ENCODE results near the gene KCTD16. TPM values are rescaled to one million over a fixed set of nuclear protein-coding genes. Genes with fewer than 3 reads are reported as not detected.

Gene KCTD16
- total and polyA plus RNA-seq, 2 donors = 0.02 to 0.09 TPM

- no peaks in the 10 kb centered on the region for H3K9me3 ChIP-seq (ENCODE audit: control insufficient read depth in 2 of 2, insufficient read depth in 1 of 2, low read length in 1 of 2)
- no peak overlapping the region for H3K27ac ChIP-seq (ENCODE audit: low read depth in 1 of 2, low read length in 1 of 2)
- no peak overlapping the region for H3K4me3 ChIP-seq (ENCODE audit: low read length in 2 of 2)
- DNase-seq (ENCODE audit: low read depth in 6 of 9, low spot score in 9 of 9) = no peak
- no peaks in the 10 kb centered on the region for H3K36me3 ChIP-seq (ENCODE audit: control insufficient read depth in 2 of 2, insufficient read depth in 2 of 2, low read length in 1 of 2)
- WGBS = 91% methylated on average over 1 of the region's 1 CpG
- no peaks in the 10 kb centered on the region for H3K4me1 ChIP-seq (ENCODE audit: control insufficient read depth in 2 of 2, insufficient read depth in 2 of 2, low read length in 2 of 2)
- no peaks in the 10 kb centered on the region for H3K27me3 ChIP-seq (ENCODE audit: control insufficient read depth in 2 of 2, insufficient read depth in 1 of 2, low read length in 1 of 2)
Observed at GRCh38 chr5:144374637-144375036, 204.0 kb downstream of the KCTD16 start.

- Histone ChIP-seq H3K4me1 (ENCODE audit: control insufficient read depth in 2 of 2, insufficient read depth in 2 of 2, low read length in 2 of 2) (no peaks in the 10 kb centered on the region), H3K36me3 (ENCODE audit: control insufficient read depth in 2 of 2, insufficient read depth in 2 of 2, low read length in 1 of 2) (no peaks in the 10 kb centered on the region), H3K27ac (ENCODE audit: low read depth in 1 of 2, low read length in 1 of 2) (no peak overlapping the region), H3K9me3 (ENCODE audit: control insufficient read depth in 2 of 2, insufficient read depth in 1 of 2, low read length in 1 of 2) (no peaks in the 10 kb centered on the region), H3K27me3 (ENCODE audit: control insufficient read depth in 2 of 2, insufficient read depth in 1 of 2, low read length in 1 of 2) (no peaks in the 10 kb centered on the region), H3K4me3 (ENCODE audit: low read length in 2 of 2) (no peak overlapping the region)
- no peak for DNase-seq (ENCODE audit: low read depth in 6 of 9, low spot score in 9 of 9)
Observed at GRCh38 chr5:144377207-144377606, 206.5 kb downstream of the KCTD16 start.

DNA sequence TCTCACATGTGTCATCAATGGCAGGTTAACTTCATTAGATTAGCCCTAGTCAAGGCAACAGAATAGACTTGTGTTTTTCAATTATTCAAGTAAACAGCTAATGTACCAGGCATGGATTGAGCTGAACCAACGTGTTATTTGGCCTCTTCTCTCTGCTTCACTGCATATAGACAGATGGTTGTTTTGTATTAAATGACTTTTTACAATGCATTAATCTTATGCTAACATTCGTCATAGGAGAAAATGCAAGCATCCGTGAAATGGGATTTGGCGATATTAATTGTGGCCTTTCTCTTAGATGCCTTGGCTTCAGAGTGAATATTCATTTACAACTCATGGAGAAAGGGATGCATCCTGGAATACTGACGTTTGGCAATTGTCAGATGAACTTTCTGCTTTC is 208.0 kb downstream of the KCTD16 start:
- Histone ChIP-seq H3K27me3 (ENCODE audit: control insufficient read depth in 2 of 2, insufficient read depth in 1 of 2, low read length in 1 of 2) (no peaks in the 10 kb centered on the region), H3K4me1 (ENCODE audit: control insufficient read depth in 2 of 2, insufficient read depth in 2 of 2, low read length in 2 of 2) (no peaks in the 10 kb centered on the region), H3K9me3 (ENCODE audit: control insufficient read depth in 2 of 2, insufficient read depth in 1 of 2, low read length in 1 of 2) (no peaks in the 10 kb centered on the region), H3K27ac (ENCODE audit: low read depth in 1 of 2, low read length in 1 of 2) (no peak overlapping the region), H3K36me3 (ENCODE audit: control insufficient read depth in 2 of 2, insufficient read depth in 2 of 2, low read length in 1 of 2) (no peaks in the 10 kb centered on the region), H3K4me3 (ENCODE audit: low read length in 2 of 2) (no peak overlapping the region)
- no peak for DNase-seq (ENCODE audit: low read depth in 6 of 9, low spot score in 9 of 9)
- 93% methylated on average over 5 of the region's 5 CpGs for WGBS

- Histone ChIP-seq H3K4me3 (ENCODE audit: low read length in 2 of 2) (no peak overlapping the region), H3K36me3 (ENCODE audit: control insufficient read depth in 2 of 2, insufficient read depth in 2 of 2, low read length in 1 of 2) (no peaks in the 10 kb centered on the region), H3K27me3 (ENCODE audit: control insufficient read depth in 2 of 2, insufficient read depth in 1 of 2, low read length in 1 of 2) (no peaks in the 10 kb centered on the region), H3K4me1 (ENCODE audit: control insufficient read depth in 2 of 2, insufficient read depth in 2 of 2, low read length in 2 of 2) (no peaks in the 10 kb centered on the region), H3K27ac (ENCODE audit: low read depth in 1 of 2, low read length in 1 of 2) (no peak overlapping the region), H3K9me3 (ENCODE audit: control insufficient read depth in 2 of 2, insufficient read depth in 1 of 2, low read length in 1 of 2) (no peaks in the 10 kb centered on the region)
- 3% methylated on average over 1 of the region's 1 CpG for WGBS
- DNase-seq (ENCODE audit: low read depth in 6 of 9, low spot score in 9 of 9) = no peak
Observed at GRCh38 chr5:144385597-144385996, 214.9 kb downstream of the KCTD16 start.

- DNase-seq (ENCODE audit: low read depth in 6 of 9, low spot score in 9 of 9) = no peak
- Histone ChIP-seq H3K27ac (ENCODE audit: low read depth in 1 of 2, low read length in 1 of 2) (no peak overlapping the region), H3K36me3 (ENCODE audit: control insufficient read depth in 2 of 2, insufficient read depth in 2 of 2, low read length in 1 of 2) (no peaks in the 10 kb centered on the region), H3K4me3 (ENCODE audit: low read length in 2 of 2) (no peak overlapping the region), H3K27me3 (ENCODE audit: control insufficient read depth in 2 of 2, insufficient read depth in 1 of 2, low read length in 1 of 2) (no peaks in the 10 kb centered on the region), H3K4me1 (ENCODE audit: control insufficient read depth in 2 of 2, insufficient read depth in 2 of 2, low read length in 2 of 2) (no peaks in the 10 kb centered on the region), H3K9me3 (ENCODE audit: control insufficient read depth in 2 of 2, insufficient read depth in 1 of 2, low read length in 1 of 2) (no peaks in the 10 kb centered on the region)
- 97% methylated on average over 1 of the region's 1 CpG for WGBS
Observed at GRCh38 chr5:144386315-144386714, 215.6 kb downstream of the KCTD16 start.

- no peaks in the 10 kb centered on the region for H3K36me3 ChIP-seq (ENCODE audit: control insufficient read depth in 2 of 2, insufficient read depth in 2 of 2, low read length in 1 of 2)
- 18% methylated on average over 1 of the region's 1 CpG for WGBS
- no peaks in the 10 kb centered on the region for H3K9me3 ChIP-seq (ENCODE audit: control insufficient read depth in 2 of 2, insufficient read depth in 1 of 2, low read length in 1 of 2)
- no peak for DNase-seq (ENCODE audit: low read depth in 6 of 9, low spot score in 9 of 9)
- H3K27me3 ChIP-seq (ENCODE audit: control insufficient read depth in 2 of 2, insufficient read depth in 1 of 2, low read length in 1 of 2) = no peaks in the 10 kb centered on the region
- no peak overlapping the region for H3K4me3 ChIP-seq (ENCODE audit: low read length in 2 of 2)
- H3K27ac ChIP-seq (ENCODE audit: low read depth in 1 of 2, low read length in 1 of 2) = no peak overlapping the region
- H3K4me1 ChIP-seq (ENCODE audit: control insufficient read depth in 2 of 2, insufficient read depth in 2 of 2, low read length in 2 of 2) = no peaks in the 10 kb centered on the region
Observed at GRCh38 chr5:144390133-144390532, 219.5 kb downstream of the KCTD16 start.

- H3K4me3 ChIP-seq (ENCODE audit: low read length in 2 of 2) = no peak overlapping the region
- no peaks in the 10 kb centered on the region for H3K9me3 ChIP-seq (ENCODE audit: control insufficient read depth in 2 of 2, insufficient read depth in 1 of 2, low read length in 1 of 2)
- WGBS = 96% methylated on average over 2 of the region's 2 CpGs
- no peak for DNase-seq (ENCODE audit: low read depth in 6 of 9, low spot score in 9 of 9)
- H3K27me3 ChIP-seq (ENCODE audit: control insufficient read depth in 2 of 2, insufficient read depth in 1 of 2, low read length in 1 of 2) = no peaks in the 10 kb centered on the region
- H3K36me3 ChIP-seq (ENCODE audit: control insufficient read depth in 2 of 2, insufficient read depth in 2 of 2, low read length in 1 of 2) = no peaks in the 10 kb centered on the region
- no peaks in the 10 kb centered on the region for H3K4me1 ChIP-seq (ENCODE audit: control insufficient read depth in 2 of 2, insufficient read depth in 2 of 2, low read length in 2 of 2)
- no peak overlapping the region for H3K27ac ChIP-seq (ENCODE audit: low read depth in 1 of 2, low read length in 1 of 2)
Observed at GRCh38 chr5:144391044-144391443, 220.4 kb downstream of the KCTD16 start.

GRCh38 chr5:144393641-144394435 is 223.2 kb downstream of the KCTD16 start:
- Histone ChIP-seq H3K27ac (ENCODE audit: low read depth in 1 of 2, low read length in 1 of 2) (no peak overlapping the region), H3K27me3 (ENCODE audit: control insufficient read depth in 2 of 2, insufficient read depth in 1 of 2, low read length in 1 of 2) (no peaks in the 10 kb centered on the region), H3K9me3 (ENCODE audit: control insufficient read depth in 2 of 2, insufficient read depth in 1 of 2, low read length in 1 of 2) (no peaks in the 10 kb centered on the region), H3K36me3 (ENCODE audit: control insufficient read depth in 2 of 2, insufficient read depth in 2 of 2, low read length in 1 of 2) (no peaks in the 10 kb centered on the region), H3K4me3 (ENCODE audit: low read length in 2 of 2) (no peak overlapping the region), H3K4me1 (ENCODE audit: control insufficient read depth in 2 of 2, insufficient read depth in 2 of 2, low read length in 2 of 2) (no peaks in the 10 kb centered on the region)
- 93% methylated on average over 4 of the region's 4 CpGs for WGBS
- DNase-seq (ENCODE audit: low read depth in 6 of 9, low spot score in 9 of 9) = no peak

DNA sequence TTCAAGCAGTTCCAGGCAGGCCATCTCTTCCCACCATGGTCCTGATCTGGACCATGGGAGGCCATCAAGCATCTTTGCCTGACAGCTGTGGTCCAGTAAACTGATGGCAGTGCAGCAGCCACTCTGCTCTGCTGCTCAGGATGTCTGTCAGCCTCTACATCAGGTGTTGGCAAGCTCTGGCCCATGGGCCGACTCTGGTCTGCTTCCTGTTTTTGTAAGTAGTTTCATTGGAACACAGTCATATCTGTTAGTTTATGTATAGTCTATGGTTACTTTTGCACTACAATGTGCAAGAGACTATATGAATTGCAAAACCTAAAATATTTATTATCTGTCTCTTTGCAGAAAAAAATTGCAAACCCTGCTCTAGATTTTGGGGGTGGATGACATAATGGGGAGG is 225.0 kb downstream of the KCTD16 start:
- Histone ChIP-seq H3K36me3 (ENCODE audit: control insufficient read depth in 2 of 2, insufficient read depth in 2 of 2, low read length in 1 of 2) (no peaks in the 10 kb centered on the region), H3K9me3 (ENCODE audit: control insufficient read depth in 2 of 2, insufficient read depth in 1 of 2, low read length in 1 of 2) (no peaks in the 10 kb centered on the region), H3K4me1 (ENCODE audit: control insufficient read depth in 2 of 2, insufficient read depth in 2 of 2, low read length in 2 of 2) (no peaks in the 10 kb centered on the region), H3K4me3 (ENCODE audit: low read length in 2 of 2) (no peak overlapping the region), H3K27ac (ENCODE audit: low read depth in 1 of 2, low read length in 1 of 2) (no peak overlapping the region), H3K27me3 (ENCODE audit: control insufficient read depth in 2 of 2, insufficient read depth in 1 of 2, low read length in 1 of 2) (no peaks in the 10 kb centered on the region)
- 7% methylated on average over 1 of the region's 1 CpG for WGBS
- DNase-seq (ENCODE audit: low read depth in 6 of 9, low spot score in 9 of 9) = no peak

All from thymus (tissue), 11 donors.